HL-60/S4 (cell line): ENCODE data around the gene LAMA5.

ENCODE experiments used
- in situ Hi-C: fragments of 300-500 bp; cut with MboI; formaldehyde crosslinking; loops from 2 replicates; pipeline ENCODE4 v1.14.3; 2022; ENCODE audit warnings: low sequenced_read_pairs

Gene LAMA5, protein sequence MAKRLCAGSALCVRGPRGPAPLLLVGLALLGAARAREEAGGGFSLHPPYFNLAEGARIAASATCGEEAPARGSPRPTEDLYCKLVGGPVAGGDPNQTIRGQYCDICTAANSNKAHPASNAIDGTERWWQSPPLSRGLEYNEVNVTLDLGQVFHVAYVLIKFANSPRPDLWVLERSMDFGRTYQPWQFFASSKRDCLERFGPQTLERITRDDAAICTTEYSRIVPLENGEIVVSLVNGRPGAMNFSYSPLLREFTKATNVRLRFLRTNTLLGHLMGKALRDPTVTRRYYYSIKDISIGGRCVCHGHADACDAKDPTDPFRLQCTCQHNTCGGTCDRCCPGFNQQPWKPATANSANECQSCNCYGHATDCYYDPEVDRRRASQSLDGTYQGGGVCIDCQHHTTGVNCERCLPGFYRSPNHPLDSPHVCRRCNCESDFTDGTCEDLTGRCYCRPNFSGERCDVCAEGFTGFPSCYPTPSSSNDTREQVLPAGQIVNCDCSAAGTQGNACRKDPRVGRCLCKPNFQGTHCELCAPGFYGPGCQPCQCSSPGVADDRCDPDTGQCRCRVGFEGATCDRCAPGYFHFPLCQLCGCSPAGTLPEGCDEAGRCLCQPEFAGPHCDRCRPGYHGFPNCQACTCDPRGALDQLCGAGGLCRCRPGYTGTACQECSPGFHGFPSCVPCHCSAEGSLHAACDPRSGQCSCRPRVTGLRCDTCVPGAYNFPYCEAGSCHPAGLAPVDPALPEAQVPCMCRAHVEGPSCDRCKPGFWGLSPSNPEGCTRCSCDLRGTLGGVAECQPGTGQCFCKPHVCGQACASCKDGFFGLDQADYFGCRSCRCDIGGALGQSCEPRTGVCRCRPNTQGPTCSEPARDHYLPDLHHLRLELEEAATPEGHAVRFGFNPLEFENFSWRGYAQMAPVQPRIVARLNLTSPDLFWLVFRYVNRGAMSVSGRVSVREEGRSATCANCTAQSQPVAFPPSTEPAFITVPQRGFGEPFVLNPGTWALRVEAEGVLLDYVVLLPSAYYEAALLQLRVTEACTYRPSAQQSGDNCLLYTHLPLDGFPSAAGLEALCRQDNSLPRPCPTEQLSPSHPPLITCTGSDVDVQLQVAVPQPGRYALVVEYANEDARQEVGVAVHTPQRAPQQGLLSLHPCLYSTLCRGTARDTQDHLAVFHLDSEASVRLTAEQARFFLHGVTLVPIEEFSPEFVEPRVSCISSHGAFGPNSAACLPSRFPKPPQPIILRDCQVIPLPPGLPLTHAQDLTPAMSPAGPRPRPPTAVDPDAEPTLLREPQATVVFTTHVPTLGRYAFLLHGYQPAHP (N-terminal part only)

DNA sequence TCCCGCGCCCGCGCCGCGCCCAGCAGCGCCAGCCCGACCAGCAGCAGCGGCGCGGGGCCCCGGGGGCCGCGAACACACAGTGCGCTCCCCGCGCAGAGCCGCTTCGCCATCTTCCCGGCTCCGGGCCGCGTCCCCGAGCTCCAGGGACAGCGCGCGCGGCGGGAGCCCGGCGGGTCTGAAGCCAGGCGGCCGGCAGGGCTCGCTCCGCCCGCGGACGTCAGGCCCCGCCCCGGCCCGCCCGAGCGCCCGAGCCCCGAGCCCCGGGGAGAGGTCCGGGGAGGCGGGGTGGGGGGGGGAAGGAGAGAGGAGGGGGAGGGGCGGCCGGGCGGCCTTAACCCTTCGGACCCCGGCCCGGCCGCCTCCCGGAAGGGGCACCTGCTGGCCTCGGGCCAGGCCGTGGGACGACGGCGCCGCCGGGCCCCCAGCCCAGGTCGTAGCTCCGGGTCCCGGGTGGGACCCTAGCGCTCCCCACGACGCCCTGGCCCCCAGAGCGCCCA, at the start of gene LAMA5:
LAMA5 (minus strand) TSS at position 177 of the 497 bp plus-strand sequence; CDS start at position 110, 67 bp downstream.
- in situ Hi-C loops = no loop called here

DNA sequence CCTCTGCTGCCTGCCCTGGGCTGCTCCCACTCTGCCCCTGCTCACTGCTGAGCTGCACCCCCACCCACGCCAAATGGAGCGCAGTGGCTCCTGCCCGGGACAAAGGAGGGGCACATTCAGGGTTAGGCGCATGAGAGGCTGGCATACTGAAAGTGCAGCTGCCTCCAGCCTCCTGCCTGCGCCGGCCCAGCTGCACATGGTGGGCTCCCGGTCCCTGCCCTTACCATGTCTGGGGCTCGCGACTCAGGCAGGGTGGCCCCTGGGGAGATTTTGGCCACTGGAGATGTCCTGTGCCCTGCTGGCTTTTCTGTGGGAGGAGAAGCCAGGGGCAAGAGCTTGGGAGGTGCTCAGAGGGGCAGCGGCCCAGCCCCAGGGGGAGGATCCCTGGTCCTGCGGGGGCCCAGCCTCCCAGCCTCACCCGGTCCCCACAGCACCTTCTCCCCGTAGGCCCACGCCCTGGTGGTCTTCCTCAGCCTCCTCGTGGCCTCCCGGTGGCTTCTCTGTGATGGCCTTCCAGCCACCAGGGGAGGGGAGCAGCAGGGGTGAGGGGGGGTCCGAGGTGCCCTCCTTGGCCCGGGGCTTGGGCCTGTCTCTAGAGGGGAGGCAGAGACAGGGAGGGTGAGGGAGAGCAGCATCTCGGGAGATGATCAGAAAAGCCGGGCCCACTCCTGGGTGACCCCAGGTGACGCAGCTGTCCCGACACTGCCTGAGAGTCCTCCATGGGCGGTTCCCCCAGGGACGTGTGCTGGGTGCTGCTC, 48.4 kb upstream of the LAMA5 start:
- in situ Hi-C loops = loop anchor here (25.0 kb wide), 1 partner anchor 372 kb away; the partner anchor contains the start of gene MRGBP

DNA sequence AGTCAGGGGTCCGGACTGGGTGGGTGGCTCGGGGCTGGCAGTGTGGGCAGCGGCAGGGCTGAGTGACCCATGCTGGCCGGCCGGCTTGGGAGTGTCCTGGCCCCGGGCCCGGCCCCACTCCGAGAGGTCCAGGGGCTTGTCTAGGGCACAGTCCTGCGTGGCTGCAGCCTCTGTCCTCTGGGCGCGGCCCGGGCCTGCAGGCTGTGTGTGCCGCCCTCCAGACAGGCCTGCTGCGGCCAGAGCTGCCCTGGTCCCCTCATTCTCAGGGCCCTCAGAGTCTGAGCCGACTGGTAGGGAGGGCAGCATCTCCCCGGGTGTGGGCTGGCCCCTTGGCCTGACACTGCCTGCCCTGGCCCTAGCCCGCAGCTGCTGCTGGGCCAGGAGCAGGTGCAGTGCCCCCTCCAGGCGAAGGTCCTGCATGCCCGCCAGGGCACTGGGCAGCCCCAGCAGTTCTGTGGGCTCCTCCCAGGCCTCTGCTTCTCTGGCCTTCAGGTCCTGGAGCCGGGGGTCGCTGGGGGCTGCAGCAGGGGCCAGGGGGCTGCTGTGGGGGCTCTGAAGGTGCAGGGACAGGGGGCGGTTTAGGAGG, 46.9 kb upstream of the LAMA5 start:
- in situ Hi-C loops = loop anchor here (25.0 kb wide), 1 partner anchor 373 kb away; the partner anchor contains the start of gene MRGBP

DNA sequence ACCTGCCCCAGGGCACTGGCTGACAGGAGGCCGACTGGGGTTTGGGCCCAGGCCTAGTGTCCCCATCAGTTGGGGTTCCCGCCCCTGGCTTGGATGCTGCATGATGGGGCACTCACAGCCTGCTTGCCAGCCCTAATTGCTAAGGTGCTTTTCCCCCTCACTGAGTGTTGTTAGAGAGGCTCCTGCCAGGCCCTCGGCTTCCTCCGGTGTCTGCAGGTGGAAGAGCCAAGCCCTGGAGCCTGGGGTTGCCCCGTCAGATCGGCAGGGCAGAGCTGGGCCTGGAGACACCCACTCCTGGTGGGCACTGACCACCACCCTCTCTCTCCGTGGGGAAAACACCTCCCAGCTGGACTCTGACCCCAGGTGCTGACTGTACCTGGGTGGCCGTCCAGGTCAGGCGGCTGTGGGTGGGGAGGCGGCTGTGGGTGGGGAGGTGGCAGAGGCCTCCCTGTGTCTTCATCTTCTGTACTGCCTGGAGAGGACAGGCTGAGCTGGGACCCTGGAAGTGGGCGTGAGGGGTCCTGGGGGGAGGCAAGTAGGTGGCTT, 46.0 kb upstream of the LAMA5 start:
- in situ Hi-C loops = loop anchor here (25.0 kb wide), 1 partner anchor 374 kb away; the partner anchor contains the start of gene MRGBP

DNA sequence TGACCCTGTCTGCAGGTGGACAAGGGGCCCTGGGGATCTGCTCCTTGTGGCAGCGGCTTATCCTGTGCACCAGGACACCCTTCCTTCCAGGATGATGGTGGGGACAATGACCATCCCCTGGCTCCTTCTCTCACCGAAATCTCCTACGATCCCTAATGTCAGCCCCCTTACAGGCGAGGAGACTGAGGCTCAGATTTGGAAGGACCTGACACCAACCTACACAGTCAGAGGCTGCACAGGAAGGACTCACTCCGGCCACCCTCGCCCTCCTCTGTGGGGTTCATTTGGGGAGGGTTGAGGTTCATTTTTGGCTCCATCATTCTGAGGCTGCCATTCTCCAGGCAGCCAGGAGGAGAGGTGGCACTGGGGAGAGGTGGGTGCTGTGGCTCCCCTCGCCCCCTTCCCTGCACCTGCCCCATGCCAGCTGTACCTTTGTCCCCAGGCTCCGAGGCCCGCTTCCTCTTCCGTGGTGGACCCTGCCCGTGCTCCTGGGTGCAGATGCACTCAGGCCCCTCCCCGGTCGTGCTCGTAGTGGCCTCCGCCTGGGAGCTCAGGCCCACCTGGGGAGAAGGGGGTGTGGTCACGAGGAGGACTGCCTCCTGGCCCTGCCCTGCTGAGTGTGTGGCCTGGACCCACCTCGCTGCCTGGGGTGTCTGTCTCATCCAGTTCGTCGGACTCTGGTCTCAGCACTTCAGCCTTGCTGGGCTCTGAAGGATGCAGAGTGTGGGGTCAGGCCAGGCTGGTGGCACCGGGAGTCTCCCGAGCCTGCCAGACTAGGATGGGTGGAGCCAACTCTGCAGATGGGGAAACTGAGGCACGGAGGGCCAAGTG, 45.3 kb upstream of the LAMA5 start:
- in situ Hi-C loops = loop anchor here (25.0 kb wide), 1 partner anchor 375 kb away; the partner anchor contains the start of gene MRGBP

DNA sequence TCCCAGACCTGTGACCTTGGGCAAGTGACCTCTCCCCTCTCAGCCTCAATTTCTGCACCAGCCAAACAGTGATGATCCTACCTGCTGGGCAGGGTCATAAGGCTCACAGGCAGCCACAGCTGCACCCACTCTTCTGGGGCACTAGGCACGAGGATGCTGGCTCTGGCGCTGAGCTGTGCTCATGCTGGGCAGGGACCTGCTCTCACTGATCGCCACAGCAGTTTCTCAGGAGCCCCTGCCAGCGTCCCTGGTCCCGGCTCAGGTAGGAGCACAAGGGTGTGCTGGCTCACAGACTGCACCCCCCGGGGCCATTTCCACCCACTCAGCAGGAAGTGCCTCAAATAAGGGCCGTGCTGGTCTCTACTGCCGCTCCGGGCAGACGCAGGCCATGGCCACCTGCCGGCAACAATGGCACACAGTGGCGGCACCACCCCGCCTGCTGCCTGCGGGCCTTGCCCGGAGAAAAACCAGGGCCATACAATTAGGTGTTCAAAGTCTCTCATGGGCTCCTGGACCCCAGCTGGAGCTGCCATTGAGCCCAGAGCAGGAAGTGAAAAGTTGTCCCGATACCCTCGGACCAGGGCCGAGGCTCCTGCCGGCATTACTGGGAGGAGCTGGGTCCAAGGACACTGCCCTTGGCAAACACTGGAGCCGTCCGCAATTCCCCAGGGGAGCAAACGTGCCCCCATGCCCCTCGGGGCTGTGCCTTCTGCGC, 44.5 kb upstream of the LAMA5 start:
- in situ Hi-C loops = loop anchor here (25.0 kb wide), 1 partner anchor 376 kb away; the partner anchor contains the start of gene MRGBP

DNA sequence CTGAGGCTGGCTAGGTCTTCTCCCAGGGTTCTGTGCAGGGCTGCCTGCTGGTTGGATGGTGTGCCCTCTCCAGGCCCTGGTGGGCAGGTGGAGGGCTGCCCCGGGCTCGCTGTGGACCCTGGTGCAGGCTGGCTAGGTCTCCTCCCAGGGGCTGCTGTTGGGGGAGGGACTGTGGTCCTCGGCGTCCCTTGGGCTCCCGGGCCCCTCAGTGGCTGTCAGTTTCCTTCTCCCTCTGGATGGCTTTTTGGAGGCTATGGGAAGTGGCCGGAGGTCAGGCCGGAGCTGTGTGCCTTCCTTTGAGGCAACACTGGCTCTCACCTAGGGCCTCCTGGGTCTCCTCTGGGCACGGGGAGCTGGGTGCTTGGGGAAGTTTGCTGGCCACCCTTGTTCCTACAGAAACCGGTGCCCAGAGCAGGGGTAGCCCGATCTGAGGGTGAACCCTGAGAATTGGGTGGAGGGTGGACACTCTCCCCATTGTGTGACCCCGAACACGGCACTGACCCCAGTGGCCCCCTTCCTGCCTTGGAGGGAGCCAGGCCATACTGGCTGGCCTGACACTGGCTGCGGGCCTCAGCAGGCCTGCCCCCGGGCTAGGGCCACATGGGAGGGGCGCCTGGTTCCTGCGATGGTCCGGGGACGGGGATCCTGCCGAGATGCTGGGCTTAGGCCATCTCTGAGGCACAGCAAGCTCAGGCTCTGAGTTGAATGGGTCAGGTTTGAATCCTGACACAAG, 43.8 kb upstream of the LAMA5 start:
- in situ Hi-C loops = loop anchor here (25.0 kb wide), 1 partner anchor 376 kb away; the partner anchor contains the start of gene MRGBP

DNA sequence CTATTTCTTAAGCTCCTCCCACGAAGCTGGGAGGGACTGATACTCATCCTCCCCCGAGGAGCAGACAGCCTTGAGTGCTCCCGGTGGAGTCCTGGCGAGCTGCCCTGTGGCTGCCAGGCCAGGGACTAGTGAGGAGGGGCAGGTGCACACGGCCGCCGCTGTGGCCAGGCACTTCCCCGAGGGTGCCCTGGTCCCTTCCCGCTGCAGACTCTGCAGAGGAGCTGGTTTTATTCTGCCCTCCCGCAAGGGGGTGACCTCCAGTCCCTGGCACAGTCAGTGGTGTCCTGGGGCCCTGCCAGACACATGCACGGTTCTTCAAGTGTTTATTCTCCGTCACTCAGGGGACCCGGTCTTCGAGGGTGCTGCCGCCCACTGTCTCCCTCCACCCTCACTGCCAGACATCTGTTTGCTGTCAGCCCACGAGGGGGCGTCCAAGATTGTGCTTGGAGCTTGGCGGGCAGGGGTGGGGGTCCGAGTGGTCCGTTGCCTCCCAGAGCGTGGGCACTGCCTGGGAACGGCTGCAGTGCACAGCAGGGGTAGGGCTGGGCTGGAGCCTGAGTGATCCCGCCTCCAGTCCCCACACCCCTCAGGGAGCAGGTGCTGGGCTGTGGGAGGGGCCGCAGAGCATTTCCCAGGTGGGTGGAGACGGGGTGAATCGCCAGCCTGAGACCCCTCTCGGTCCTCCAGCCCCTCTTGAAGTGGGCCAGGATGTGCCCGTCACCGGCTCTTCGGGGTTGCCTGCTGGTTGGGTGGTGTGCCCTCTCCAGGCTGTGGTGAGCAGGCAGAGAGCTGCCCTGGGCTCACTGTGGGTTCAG, 43.0 kb upstream of the LAMA5 start:
- in situ Hi-C loops = loop anchor here (25.0 kb wide), 1 partner anchor 377 kb away; the partner anchor contains the start of gene MRGBP

DNA sequence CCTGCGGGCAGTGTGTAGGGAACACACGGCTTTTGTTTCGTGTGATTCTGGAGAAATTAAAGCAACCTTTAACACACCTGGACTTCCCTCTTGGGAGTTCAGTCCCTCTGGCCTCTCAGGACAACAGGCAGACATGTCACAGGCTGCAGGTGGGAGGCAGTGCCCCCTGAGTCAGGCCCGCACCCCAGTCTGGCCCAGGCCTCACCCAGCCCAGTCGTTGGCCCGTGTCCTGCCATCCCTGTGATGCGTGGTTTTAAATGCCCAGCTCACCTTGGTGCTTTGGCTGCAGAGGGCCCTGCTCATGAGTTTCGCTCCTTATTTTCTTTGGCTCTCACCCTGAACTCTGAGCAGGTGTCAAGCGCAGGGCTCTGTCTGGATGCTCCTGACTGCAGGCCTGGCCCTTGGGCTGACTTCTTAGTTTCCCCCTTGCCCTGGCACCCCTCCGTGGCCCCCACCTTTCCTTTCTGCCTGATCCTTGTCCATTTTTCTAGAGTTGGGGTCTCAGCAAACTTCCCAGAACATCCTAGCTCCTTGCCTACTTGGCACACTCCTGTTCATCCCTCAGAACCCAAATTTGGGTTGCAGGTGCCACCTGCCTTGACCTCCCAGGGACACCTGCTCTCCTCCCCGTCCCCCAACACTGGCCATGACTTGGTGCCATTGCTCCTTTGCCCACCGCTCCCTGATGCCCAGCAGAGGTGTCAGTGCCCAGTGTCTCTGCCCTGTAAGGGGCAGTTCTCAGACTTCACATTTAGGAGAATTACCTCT, 42.2 kb upstream of the LAMA5 start:
- in situ Hi-C loops = loop anchor here (25.0 kb wide), 1 partner anchor 378 kb away; the partner anchor contains the start of gene MRGBP

DNA sequence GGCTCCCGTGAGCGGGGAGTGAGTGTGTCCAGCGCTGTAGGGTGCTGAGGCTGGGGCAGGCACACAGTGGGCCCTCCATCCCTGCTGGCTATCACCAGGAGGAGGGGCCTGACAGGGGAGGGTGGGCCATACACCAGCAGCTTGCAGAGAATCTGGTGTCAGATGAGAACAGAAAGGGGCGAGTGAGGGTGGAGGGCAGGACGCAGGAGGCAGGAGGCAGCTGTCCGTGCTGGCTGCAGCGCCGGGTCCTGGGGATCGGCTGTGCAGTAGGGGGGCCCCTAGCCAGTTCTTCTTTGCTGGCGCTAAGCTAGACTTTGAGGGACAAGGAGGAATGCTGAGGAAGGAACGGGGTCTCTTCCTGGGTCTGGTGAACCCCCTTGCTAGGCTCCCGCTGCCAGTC, 41.5 kb upstream of the LAMA5 start:
- in situ Hi-C loops = loop anchor here (25.0 kb wide), 1 partner anchor 379 kb away; the partner anchor contains the start of gene MRGBP

DNA sequence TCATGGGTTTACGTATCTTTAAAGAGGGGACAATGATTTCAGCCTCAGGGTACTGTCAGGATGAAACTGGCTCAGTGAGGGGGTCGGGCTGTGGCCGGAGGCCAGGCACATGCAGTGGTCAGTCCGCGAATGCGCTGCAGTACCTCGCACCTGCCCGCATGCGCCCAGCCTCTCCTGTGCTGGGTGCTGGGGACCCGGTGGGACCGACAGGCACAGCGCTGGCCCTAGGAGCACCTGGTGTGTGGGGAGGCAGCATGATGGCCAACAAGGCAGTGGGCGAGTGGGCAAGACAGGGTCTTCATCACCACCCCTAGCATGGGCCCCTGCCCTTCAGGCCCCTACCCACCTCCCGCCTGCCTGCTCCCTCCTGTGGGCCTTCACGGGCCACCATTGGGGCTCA, 40.9 kb upstream of the LAMA5 start:
- in situ Hi-C loops = loop anchor here (25.0 kb wide), 1 partner anchor 379 kb away; the partner anchor contains the start of gene MRGBP

DNA sequence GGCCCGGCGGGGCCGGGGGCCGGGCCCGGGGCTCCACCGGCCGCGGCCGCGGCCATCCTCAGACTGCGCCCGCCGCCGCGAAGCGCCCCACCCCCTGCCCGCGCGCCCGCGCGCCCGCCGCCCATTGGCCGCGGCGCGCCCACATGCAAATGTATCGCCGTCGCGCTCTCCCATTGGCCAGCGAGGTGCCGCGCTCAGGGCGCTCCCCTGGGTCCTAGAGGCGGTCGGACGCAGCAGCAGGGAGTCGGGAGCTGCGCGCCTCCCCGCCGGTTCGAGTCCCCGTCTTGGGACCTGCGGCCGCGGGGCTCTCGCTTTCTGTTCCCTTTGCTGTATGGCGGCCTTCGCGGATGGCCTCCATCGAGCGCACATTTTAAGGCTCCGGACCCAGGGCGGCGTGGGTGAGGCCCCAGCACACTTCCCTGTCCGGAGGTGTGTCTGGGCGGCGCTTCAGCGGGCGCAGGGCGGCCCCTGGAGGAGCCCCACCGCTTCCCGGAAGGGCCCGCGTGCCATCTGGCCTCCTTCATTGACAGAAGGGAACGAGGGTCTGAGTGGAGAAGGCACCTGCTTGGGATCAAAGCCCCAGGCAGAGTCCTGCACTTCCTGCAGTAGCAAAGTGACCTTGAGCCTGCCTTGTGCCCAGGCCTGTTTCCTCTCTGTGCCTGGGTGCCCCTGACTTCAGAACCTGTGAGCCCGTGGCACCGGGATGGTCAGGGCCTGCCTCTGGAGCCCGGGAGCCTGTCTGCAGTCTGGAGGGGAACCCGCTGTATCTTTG, 40.3 kb upstream of the LAMA5 start, which contains the start of gene CABLES2:
CABLES2 (minus strand) TSS at position 65 of the 772 bp plus-strand sequence; CDS start at position 56, 9 bp downstream.
- in situ Hi-C loops = loop anchor here (25.0 kb wide), 1 partner anchor 380 kb away; the partner anchor contains the start of gene MRGBP

DNA sequence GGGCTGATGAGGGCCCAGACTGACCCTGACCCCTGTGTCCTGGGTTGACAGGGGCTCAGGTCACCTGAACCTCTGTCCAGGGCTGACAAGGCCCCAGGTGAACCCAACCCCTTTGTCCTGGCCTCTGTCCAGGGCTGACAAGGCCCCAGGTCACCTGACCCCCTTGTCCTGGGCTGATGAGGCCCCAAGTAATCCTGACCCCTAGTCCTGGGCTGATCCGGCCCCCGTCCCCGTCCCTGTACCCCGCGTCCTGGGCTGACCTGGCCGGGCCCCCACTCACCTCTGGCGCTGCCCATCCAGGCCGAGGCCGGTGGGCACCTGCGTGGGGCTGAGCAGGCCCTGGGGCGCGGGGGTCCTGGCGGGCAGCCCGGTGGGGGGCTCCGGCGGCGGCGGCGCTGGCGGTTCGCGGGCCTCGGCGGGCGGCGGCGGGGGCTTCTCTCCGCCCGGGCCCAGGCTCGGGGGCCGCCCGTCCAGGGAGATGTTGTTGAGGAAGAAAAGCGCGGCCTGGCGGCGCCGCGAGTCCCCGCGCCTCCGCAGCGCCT, 39.6 kb upstream of the LAMA5 start:
- in situ Hi-C loops = loop anchor here (25.0 kb wide), 1 partner anchor 381 kb away; the partner anchor contains the start of gene MRGBP
